GM18511 (cell line): ENCODE measurements around the gene CFAP210.
"Not testable (repeated sequence)": the region's sequence is repeated elsewhere in the genome, so short reads cannot be mapped to it uniquely, and the experiment has no call there.

Experiments used
- ATAC-seq: cut with Tn5 transposase; IDR thresholded peaks from one replicate; pipeline ENCODE4 v1.9.1; 2021; ENCODE audit warnings: mild to moderate bottlenecking, moderate library complexity; ENCODE audit not compliant: unreplicated experiment

Gene CFAP210

GRCh38 chr2:169636440-169637097, 57.6 kb downstream of the CFAP210 start:
- no peak for ATAC-seq

GRCh38 chr2:169625781-169626180, 68.4 kb downstream of the CFAP210 start:
- ATAC-seq: no peak

- ATAC-seq: no peak
Measured at GRCh38 chr2:169623235-169623634, 71.0 kb downstream of the CFAP210 start.

- no peak for ATAC-seq
Measured at GRCh38 chr2:169620509-169620908, 73.7 kb downstream of the CFAP210 start.

- no peak for ATAC-seq
Measured at GRCh38 chr2:169619946-169620345, 74.3 kb downstream of the CFAP210 start.

- not testable (repeated sequence) for ATAC-seq
Measured at GRCh38 chr2:169615982-169616381, 78.2 kb downstream of the CFAP210 start.

GRCh38 chr2:169613876-169614275, 80.3 kb downstream of the CFAP210 start:
- no peak for ATAC-seq

GRCh38 chr2:169609264-169609663, 84.9 kb downstream of the CFAP210 start:
- no peak for ATAC-seq

GRCh38 chr2:169599568-169599967, 94.6 kb downstream of the CFAP210 start:
- ATAC-seq: no peak

GRCh38 chr2:169598982-169599381, 95.2 kb downstream of the CFAP210 start:
- ATAC-seq: no peak

GRCh38 chr2:169596546-169596945, 97.7 kb downstream of the CFAP210 start:
- not testable (repeated sequence) for ATAC-seq
